ENCODE results near the gene RCL1. TPM values are rescaled to one million over a fixed set of nuclear protein-coding genes. Genes with fewer than 3 reads are reported as not detected.

RCL1 gene
- total RNA-seq, 1 experiment from 2014 or later = 31.2 TPM

GRCh38 chr9:4840018-4840417 is 47.3 kb downstream of the RCL1 start:
- CTCF ChIA-PET = no interaction called here
- H3K36me3 ChIP-seq (ENCODE audit: insufficient read depth, low read length, poor library complexity, severe bottlenecking) = no peaks in the 10 kb centered on the region
- no peaks in the 10 kb centered on the region for H3K27me3 ChIP-seq (replicated peaks; ENCODE audit: insufficient read depth, low read depth, low read length, poor library complexity)
- no peak for DNase-seq (ENCODE audit: low spot score)
- POLR2A ChIA-PET (ENCODE audit: low non-redundant PET) = no interaction called here
- H3K4me1 ChIP-seq (ENCODE audit: insufficient read depth, low read length, poor library complexity, severe bottlenecking) = peaks cover 3% of the 10 kb centered on the region
- no TSS peak for BruUV-seq (replicated peaks)
- TF ChIP-seq EZH2 (IDR thresholded peaks at IDR 0.05; ENCODE audit: borderline replicate concordance, low read depth, low read length, poor library complexity, severe bottlenecking) (no peak), CTCF (conservative IDR thresholded peaks at IDR 0.05; ENCODE audit: low read depth, low read length) (no peak)
- intact Hi-C loops (cut with micrococcal nuclease; ENCODE audit: unreplicated experiment) = no loop called here
- no peak overlapping the region for H3K4me3 ChIP-seq (ENCODE audit: low read depth, low read length, poor library complexity, severe bottlenecking)
- no peak overlapping the region for H3K27ac ChIP-seq (ENCODE audit: low read depth, low read length, poor library complexity, severe bottlenecking)
- H3K9me3 ChIP-seq (ENCODE audit: low read depth, low read length, poor library complexity, severe bottlenecking) = no peaks in the 10 kb centered on the region

GRCh38 chr9:4842213-4842612 is 49.5 kb downstream of the RCL1 start:
- H3K36me3 ChIP-seq (ENCODE audit: insufficient read depth, low read length, poor library complexity, severe bottlenecking) = no peaks in the 10 kb centered on the region
- no peaks in the 10 kb centered on the region for H3K27me3 ChIP-seq (replicated peaks; ENCODE audit: insufficient read depth, low read depth, low read length, poor library complexity)
- peaks cover 3% of the 10 kb centered on the region for H3K4me1 ChIP-seq (ENCODE audit: insufficient read depth, low read length, poor library complexity, severe bottlenecking)
- CTCF ChIA-PET = no interaction called here
- intact Hi-C loops (cut with micrococcal nuclease; ENCODE audit: unreplicated experiment) = no loop called here
- no peak for DNase-seq (ENCODE audit: low spot score)
- no peaks in the 10 kb centered on the region for H3K9me3 ChIP-seq (ENCODE audit: low read depth, low read length, poor library complexity, severe bottlenecking)
- no peak overlapping the region for H3K27ac ChIP-seq (ENCODE audit: low read depth, low read length, poor library complexity, severe bottlenecking)
- POLR2A ChIA-PET (ENCODE audit: low non-redundant PET) = no interaction called here
- TF ChIP-seq CTCF (conservative IDR thresholded peaks at IDR 0.05; ENCODE audit: low read depth, low read length) = no peak
- no peak for TF ChIP-seq EZH2 (IDR thresholded peaks at IDR 0.05; ENCODE audit: borderline replicate concordance, low read depth, low read length, poor library complexity, severe bottlenecking)
- no peak overlapping the region for H3K4me3 ChIP-seq (ENCODE audit: low read depth, low read length, poor library complexity, severe bottlenecking)
- BruUV-seq (replicated peaks) = no TSS peak

- intact Hi-C loops (cut with micrococcal nuclease; ENCODE audit: unreplicated experiment) = no loop called here
- Histone ChIP-seq H3K4me3 (ENCODE audit: low read depth, low read length, poor library complexity, severe bottlenecking) (no peak overlapping the region), H3K27ac (ENCODE audit: low read depth, low read length, poor library complexity, severe bottlenecking) (no peak overlapping the region), H3K27me3 (replicated peaks; ENCODE audit: insufficient read depth, low read depth, low read length, poor library complexity) (no peaks in the 10 kb centered on the region), H3K4me1 (ENCODE audit: insufficient read depth, low read length, poor library complexity, severe bottlenecking) (peaks cover 4% of the 10 kb centered on the region), H3K9me3 (ENCODE audit: low read depth, low read length, poor library complexity, severe bottlenecking) (no peaks in the 10 kb centered on the region), H3K36me3 (ENCODE audit: insufficient read depth, low read length, poor library complexity, severe bottlenecking) (no peaks in the 10 kb centered on the region)
- no peak for DNase-seq (ENCODE audit: low spot score)
- BruUV-seq (replicated peaks) = no TSS peak
- ChIA-PET CTCF (no interaction called here), POLR2A (ENCODE audit: low non-redundant PET) (no interaction called here)
- TF ChIP-seq CTCF (conservative IDR thresholded peaks at IDR 0.05; ENCODE audit: low read depth, low read length) (no peak), EZH2 (IDR thresholded peaks at IDR 0.05; ENCODE audit: borderline replicate concordance, low read depth, low read length, poor library complexity, severe bottlenecking) (no peak)
Observed at GRCh38 chr9:4842734-4843133, 50.0 kb downstream of the RCL1 start.

All from A673 (cell line).